ENCODE measurements around the gene ELN.

Gene ELN

GRCh38 chr7:73994761-73995160 is 33.2 kb upstream of the ELN start:
- H3K4me3 ChIP-seq (ENCODE audit: low read depth, low read length): no peak overlapping the region
- TF ChIP-seq, protein P1, sequence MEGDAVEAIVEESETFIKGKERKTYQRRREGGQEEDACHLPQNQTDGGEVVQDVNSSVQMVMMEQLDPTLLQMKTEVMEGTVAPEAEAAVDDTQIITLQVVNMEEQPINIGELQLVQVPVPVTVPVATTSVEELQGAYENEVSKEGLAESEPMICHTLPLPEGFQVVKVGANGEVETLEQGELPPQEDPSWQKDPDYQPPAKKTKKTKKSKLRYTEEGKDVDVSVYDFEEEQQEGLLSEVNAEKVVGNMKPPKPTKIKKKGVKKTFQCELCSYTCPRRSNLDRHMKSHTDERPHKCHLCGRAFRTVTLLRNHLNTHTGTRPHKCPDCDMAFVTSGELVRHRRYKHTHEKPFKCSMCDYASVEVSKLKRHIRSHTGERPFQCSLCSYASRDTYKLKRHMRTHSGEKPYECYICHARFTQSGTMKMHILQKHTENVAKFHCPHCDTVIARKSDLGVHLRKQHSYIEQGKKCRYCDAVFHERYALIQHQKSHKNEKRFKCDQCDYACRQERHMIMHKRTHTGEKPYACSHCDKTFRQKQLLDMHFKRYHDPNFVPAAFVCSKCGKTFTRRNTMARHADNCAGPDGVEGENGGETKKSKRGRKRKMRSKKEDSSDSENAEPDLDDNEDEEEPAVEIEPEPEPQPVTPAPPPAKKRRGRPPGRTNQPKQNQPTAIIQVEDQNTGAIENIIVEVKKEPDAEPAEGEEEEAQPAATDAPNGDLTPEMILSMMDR (IDR thresholded peaks at IDR 0.05; ENCODE audit: borderline replicate concordance, insufficient read depth, low read depth, low read length): no peak

DNA sequence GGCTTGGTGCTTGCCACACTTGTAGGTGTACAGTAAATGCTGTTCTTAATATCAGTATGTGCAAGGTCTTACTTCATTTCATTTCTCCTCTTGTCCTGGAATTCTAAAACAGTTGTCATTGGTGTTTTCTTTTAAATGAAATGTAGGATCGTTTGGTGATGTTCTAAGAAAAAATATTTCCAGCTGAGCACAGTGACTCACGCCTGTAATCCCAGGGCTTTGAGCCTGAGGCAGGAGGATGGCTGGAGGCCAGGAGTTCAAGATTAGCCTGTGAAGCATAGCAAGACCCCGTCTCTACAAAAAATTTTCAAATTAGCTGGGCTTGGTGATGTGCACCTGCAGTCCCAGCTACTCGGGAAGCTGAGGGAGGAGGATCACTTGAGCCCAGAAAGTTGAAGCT is 32.6 kb upstream of the ELN start:
- TF ChIP-seq, protein P1 (IDR thresholded peaks at IDR 0.05; ENCODE audit: borderline replicate concordance, insufficient read depth, low read depth, low read length): no peak
- H3K4me3 ChIP-seq (ENCODE audit: low read depth, low read length): no peak overlapping the region

- H3K4me3 ChIP-seq (ENCODE audit: low read depth, low read length): no peak overlapping the region
- TF ChIP-seq, protein P1 (IDR thresholded peaks at IDR 0.05; ENCODE audit: borderline replicate concordance, insufficient read depth, low read depth, low read length): no peak
Observed at GRCh38 chr7:73995821-73996511, 32.0 kb upstream of the ELN start.

GRCh38 chr7:73997056-73997455 is 30.9 kb upstream of the ELN start:
- no peak overlapping the region for H3K4me3 ChIP-seq (ENCODE audit: low read depth, low read length)
- TF ChIP-seq, protein P1 (IDR thresholded peaks at IDR 0.05; ENCODE audit: borderline replicate concordance, insufficient read depth, low read depth, low read length): no peak

GRCh38 chr7:73999664-74000435 is 28.1 kb upstream of the ELN start:
- no peak overlapping the region for H3K4me3 ChIP-seq (ENCODE audit: low read depth, low read length)
- TF ChIP-seq, protein P1 (IDR thresholded peaks at IDR 0.05; ENCODE audit: borderline replicate concordance, insufficient read depth, low read depth, low read length): no peak

GRCh38 chr7:74000489-74001149 is 27.4 kb upstream of the ELN start:
- TF ChIP-seq, protein P1 (IDR thresholded peaks at IDR 0.05; ENCODE audit: borderline replicate concordance, insufficient read depth, low read depth, low read length): no peak
- no peak overlapping the region for H3K4me3 ChIP-seq (ENCODE audit: low read depth, low read length)
